Caco-2 (cell line): ENCODE data around the gene KRT75. TPM values are rescaled to one million over a fixed set of nuclear protein-coding genes. Genes with fewer than 3 reads are reported as not detected.

Experiments used
- BruUV-seq: library from RNA; stranded (reverse); fragments of 400-500 nt; replicated peaks from 2 replicates; lab custom pipeline; 2021; lab: Mats Ljungman, UMichigan
- CTCF ChIA-PET: fragments of 300-600 bp; sonication (Branson Sonifier 250); formaldehyde crosslinking; loops from one replicate; lab custom pipeline; 2022; ENCODE audit warnings: antibody characterized with exemption; lab: Charles Lee
- POLR2A ChIA-PET: fragments of 300-600 bp; sonication (Branson Sonifier 250); formaldehyde crosslinking; loops from one replicate; lab custom pipeline; 2022; ENCODE audit warnings: antibody characterized with exemption; lab: Charles Lee
- DNase-seq, 2 experiments: peaks; one replicate each; pipeline versions ENCODE4 v3.0.0 to v3.0.0-alpha.2; 2020 to 2022
- H3K27me3 ChIP-seq: replicated peaks from 2 replicates; pipeline ENCODE4 v1.6.0; 2011; ENCODE audit warnings: low read length; ENCODE audit not compliant: control insufficient read depth, insufficient read depth
- H3K36me3 ChIP-seq: 2 replicates; pipeline ENCODE4 v1.5.1; 2011; ENCODE audit warnings: low read length; ENCODE audit not compliant: control insufficient read depth, insufficient read depth
- H3K4me1 ChIP-seq: fragments of 250-450 bp; sonication (Bioruptor Pico); 2 replicates; pipeline ENCODE4 v1.5.1; 2020; ENCODE audit warnings: mild to moderate bottlenecking
- H3K4me3 ChIP-seq: 2 replicates; pipeline ENCODE4 v1.5.1; 2011; ENCODE audit warnings: low read depth, mild to moderate bottlenecking, control low read depth, low read length
- H3K9me3 ChIP-seq: fragments of 250-450 bp; sonication (Bioruptor Pico); 2 replicates; pipeline ENCODE4 v1.5.1; 2020; ENCODE audit warnings: mild to moderate bottlenecking, moderate library complexity
- H3K27ac Mint-ChIP-seq: one replicate; pipeline ENCODE4 v1.8.0; 2022; ENCODE audit warnings: mixed read lengths; ENCODE audit not compliant: unreplicated experiment
- H3K27me3 Mint-ChIP-seq: one replicate; pipeline ENCODE4 v1.8.0; 2022; ENCODE audit warnings: mixed read lengths; ENCODE audit not compliant: insufficient read depth, unreplicated experiment
- H3K36me3 Mint-ChIP-seq: one replicate; pipeline ENCODE4 v1.8.0; 2022; ENCODE audit warnings: mild to moderate bottlenecking, mixed read lengths; ENCODE audit not compliant: insufficient read depth, unreplicated experiment
- H3K4me1 Mint-ChIP-seq: one replicate; pipeline ENCODE4 v1.8.0; 2022; ENCODE audit warnings: low read depth, mixed read lengths; ENCODE audit not compliant: unreplicated experiment
- H3K4me3 Mint-ChIP-seq: one replicate; pipeline ENCODE4 v1.8.0; 2022; ENCODE audit warnings: mild to moderate bottlenecking, moderate library complexity, mixed read lengths; ENCODE audit not compliant: unreplicated experiment
- H3K9me3 Mint-ChIP-seq: one replicate; pipeline ENCODE4 v1.8.0; 2022; ENCODE audit warnings: mixed read lengths; ENCODE audit not compliant: unreplicated experiment
- intact Hi-C: fragments of 100-400 bp; cut with micrococcal nuclease; formaldehyde crosslinking; loops from one replicate; pipeline ENCODE4 v1.10.0; 2022; ENCODE audit not compliant: unreplicated experiment
- total RNA-seq: library from RNA; stranded (reverse); gene quantifications from 2 replicates; pipeline ENCODE4 v1.2.3, GENCODE V29; 2022
- TF ChIP-seq, protein P1 (sequence below), 2 experiments: fragments of 200-600 bp in 1 of 2; IDR thresholded peaks; 1 replicate in 1 of 2; 2 replicates in 1 of 2; pipeline versions ENCODE4 v1.5.1 to v1.8.0; 2011 to 2022; ENCODE audit warnings: antibody characterized with exemption in 1 of 2, control low read depth in 1 of 2, inconsistent platforms in 1 of 2, low read depth in 1 of 2, low read length in 1 of 2, mild to moderate bottlenecking in 1 of 2, moderate library complexity in 1 of 2; ENCODE audit not compliant: insufficient read depth in 1 of 2, severe bottlenecking in 1 of 2, unreplicated experiment in 1 of 2

The KRT75 gene
- total RNA-seq, 1 experiment from 2014 or later = not detected

DNA sequence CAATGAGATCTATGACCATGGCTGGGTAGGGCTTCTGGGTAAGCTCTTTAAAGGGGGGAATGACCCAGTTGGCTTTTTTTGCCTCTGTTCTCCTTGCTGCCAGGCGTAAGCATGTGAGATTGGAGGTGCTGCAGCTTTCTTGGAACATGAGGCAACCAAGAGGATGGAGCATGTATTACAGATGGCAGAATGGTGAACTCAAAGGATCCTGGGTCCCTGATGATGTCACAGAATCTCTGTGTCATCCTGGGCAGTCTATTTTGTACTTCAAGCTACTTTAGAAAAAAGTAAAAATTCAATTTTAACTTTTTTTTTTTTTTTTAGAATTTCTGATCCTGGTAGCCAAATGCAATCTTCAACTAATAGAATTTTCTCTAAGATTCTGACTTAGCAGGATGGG, 36.0 kb downstream of the KRT75 start:
- Histone ChIP-seq H3K27me3 (no peaks in the 10 kb centered on the region), H3K9me3 (no peaks in the 10 kb centered on the region), H3K4me3 (no peak overlapping the region), H3K36me3 (no peaks in the 10 kb centered on the region), H3K4me1 (no peaks in the 10 kb centered on the region)
- TF ChIP-seq, protein P1, sequence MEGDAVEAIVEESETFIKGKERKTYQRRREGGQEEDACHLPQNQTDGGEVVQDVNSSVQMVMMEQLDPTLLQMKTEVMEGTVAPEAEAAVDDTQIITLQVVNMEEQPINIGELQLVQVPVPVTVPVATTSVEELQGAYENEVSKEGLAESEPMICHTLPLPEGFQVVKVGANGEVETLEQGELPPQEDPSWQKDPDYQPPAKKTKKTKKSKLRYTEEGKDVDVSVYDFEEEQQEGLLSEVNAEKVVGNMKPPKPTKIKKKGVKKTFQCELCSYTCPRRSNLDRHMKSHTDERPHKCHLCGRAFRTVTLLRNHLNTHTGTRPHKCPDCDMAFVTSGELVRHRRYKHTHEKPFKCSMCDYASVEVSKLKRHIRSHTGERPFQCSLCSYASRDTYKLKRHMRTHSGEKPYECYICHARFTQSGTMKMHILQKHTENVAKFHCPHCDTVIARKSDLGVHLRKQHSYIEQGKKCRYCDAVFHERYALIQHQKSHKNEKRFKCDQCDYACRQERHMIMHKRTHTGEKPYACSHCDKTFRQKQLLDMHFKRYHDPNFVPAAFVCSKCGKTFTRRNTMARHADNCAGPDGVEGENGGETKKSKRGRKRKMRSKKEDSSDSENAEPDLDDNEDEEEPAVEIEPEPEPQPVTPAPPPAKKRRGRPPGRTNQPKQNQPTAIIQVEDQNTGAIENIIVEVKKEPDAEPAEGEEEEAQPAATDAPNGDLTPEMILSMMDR (IDR thresholded peaks at IDR 0.05; ENCODE audit: insufficient read depth in 1 of 2, low read depth in 1 of 2, low read length in 1 of 2, severe bottlenecking in 1 of 2, unreplicated experiment in 1 of 2) = no peak
- Mint-ChIP-seq H3K36me3 (no peaks in the 10 kb centered on the region), H3K4me3 (no peak overlapping the region), H3K9me3 (no peaks in the 10 kb centered on the region), H3K27me3 (no peaks in the 10 kb centered on the region), H3K4me1 (no peaks in the 10 kb centered on the region), H3K27ac (no peak overlapping the region)
- intact Hi-C loops = loop anchor here (5.0 to 10.0 kb wide), 3 partner anchors 64 to 587 kb away; no protein-coding TSS in a partner anchor
- no TSS peak for BruUV-seq
- ChIA-PET CTCF (interaction anchor here (0.7 kb wide), 1 partner anchor 10 kb away, joined by 3 read pairs; no protein-coding TSS in a partner anchor), POLR2A (no interaction called here)
- DNase-seq = no peak

DNA sequence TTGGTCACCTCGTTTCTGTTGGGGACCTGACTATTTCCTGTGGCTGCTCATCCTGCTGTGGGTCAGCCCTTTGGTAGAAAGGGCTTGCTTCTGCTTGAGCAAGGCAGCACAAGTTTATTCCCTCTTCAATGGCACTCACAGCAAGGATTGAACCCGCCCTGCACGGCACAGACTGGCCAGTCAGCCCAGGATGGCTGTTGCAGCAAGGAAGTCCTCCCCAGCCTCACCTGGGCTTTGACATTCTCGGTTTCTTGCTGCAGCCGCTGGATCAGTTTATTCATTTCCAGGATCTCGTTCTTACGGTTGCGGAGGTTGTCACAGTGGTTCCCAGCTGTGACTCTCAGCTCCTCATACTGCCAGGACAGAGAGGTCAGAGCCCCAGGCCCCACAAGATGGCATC, 37.5 kb downstream of the KRT75 start:
- H3K4me1 Mint-ChIP-seq = no peaks in the 10 kb centered on the region
- no peak overlapping the region for H3K27ac Mint-ChIP-seq
- DNase-seq = no peak
- H3K4me3 Mint-ChIP-seq = no peak overlapping the region
- BruUV-seq = no TSS peak
- intact Hi-C loops = loop anchor here (5.0 to 10.0 kb wide), 3 partner anchors 66 to 588 kb away; no protein-coding TSS in a partner anchor
- TF ChIP-seq, protein P1 (IDR thresholded peaks at IDR 0.05; ENCODE audit: insufficient read depth in 1 of 2, low read depth in 1 of 2, low read length in 1 of 2, severe bottlenecking in 1 of 2, unreplicated experiment in 1 of 2) = no peak
- no peaks in the 10 kb centered on the region for H3K9me3 Mint-ChIP-seq
- ChIA-PET CTCF (interaction anchor here (1.0 to 1.5 kb wide), 7 partner anchors 10 to 584 kb away, joined by 3 to 15 read pairs (median 8); no protein-coding TSS in a partner anchor), POLR2A (no interaction called here)
- Histone ChIP-seq H3K27me3 (no peaks in the 10 kb centered on the region), H3K36me3 (no peaks in the 10 kb centered on the region), H3K9me3 (no peaks in the 10 kb centered on the region), H3K4me3 (no peak overlapping the region), H3K4me1 (no peaks in the 10 kb centered on the region)
- H3K36me3 Mint-ChIP-seq = no peaks in the 10 kb centered on the region
- H3K27me3 Mint-ChIP-seq = no peaks in the 10 kb centered on the region

DNA sequence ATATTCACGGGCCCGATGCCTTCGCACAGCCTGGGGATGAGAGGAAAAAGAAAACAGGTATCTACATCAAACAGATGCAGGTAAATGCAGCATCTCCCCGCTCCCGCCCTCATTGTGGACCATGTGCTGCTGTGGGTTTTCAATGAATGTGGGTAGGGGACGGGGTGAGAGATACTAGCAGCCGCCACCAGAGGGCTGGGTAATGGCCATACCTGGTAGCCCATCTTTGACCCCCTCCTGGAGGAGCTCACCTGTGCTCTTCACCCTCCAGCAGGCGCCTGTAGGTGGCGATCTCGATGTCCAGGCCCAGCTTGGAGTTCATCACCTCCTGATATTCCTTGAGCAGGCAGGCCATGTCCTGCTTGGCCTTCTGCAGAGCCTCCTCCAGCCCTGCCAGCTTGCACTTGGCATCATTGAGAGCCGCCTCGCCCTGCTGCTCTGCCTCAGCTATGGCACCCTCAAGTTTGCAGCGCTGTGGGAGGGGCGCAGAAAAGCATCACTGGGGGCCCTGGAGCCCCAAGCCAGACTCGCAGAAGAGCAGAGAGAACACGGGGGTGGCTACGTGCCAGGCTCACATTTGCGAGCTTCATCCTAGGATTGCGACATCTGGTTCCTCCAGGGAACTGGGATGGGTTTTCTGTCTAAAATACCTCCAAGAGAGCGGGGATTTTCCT, 38.3 kb downstream of the KRT75 start:
- H3K4me3 ChIP-seq = no peak overlapping the region
- CTCF ChIA-PET = interaction anchor here (0.5 to 1.5 kb wide), 24 partner anchors 9 to 996 kb away, joined by 3 to 15 read pairs (median 4); partner anchors contain the start of gene EIF4B
- TF ChIP-seq, protein P1 (IDR thresholded peaks at IDR 0.05; ENCODE audit: insufficient read depth in 1 of 2, low read depth in 1 of 2, low read length in 1 of 2, severe bottlenecking in 1 of 2, unreplicated experiment in 1 of 2) = peak; percentile 69 to 80
- Mint-ChIP-seq H3K36me3 (no peaks in the 10 kb centered on the region), H3K27ac (no peak overlapping the region), H3K4me1 (no peaks in the 10 kb centered on the region), H3K9me3 (no peaks in the 10 kb centered on the region), H3K27me3 (no peaks in the 10 kb centered on the region), H3K4me3 (no peak overlapping the region)
- POLR2A ChIA-PET = no interaction called here
- H3K27me3 ChIP-seq = no peaks in the 10 kb centered on the region
- H3K9me3 ChIP-seq = no peaks in the 10 kb centered on the region
- intact Hi-C loops = loop anchor here (5.0 to 10.0 kb wide), 3 partner anchors 66 to 589 kb away; no protein-coding TSS in a partner anchor
- no peaks in the 10 kb centered on the region for H3K36me3 ChIP-seq
- DNase-seq = peak; percentile 83 to 84
- H3K4me1 ChIP-seq = no peaks in the 10 kb centered on the region
- BruUV-seq = no TSS peak
